Hepatocyte (in vitro differentiated cells): ENCODE data around the gene MAN1B1. TPM values are rescaled to one million over a fixed set of nuclear protein-coding genes. Genes with fewer than 3 reads are reported as not detected.

Source experiments
- DNase-seq: peaks from one replicate; pipeline ENCODE4 v3.0.0-alpha.2; 2016; ENCODE audit warnings: low spot score
- H2AFZ ChIP-seq: fragments of 200-600 bp; sonication (generic); 2 replicates; pipeline ENCODE4 v1.6.0; 2016; ENCODE audit warnings: antibody characterized with exemption, mild to moderate bottlenecking
- H3K27ac ChIP-seq: fragments of 200-600 bp; sonication (generic); 2 replicates; pipeline ENCODE4 v1.5.1; 2016; ENCODE audit warnings: mild to moderate bottlenecking
- H3K27me3 ChIP-seq: fragments of 200-600 bp; sonication (generic); 2 replicates; pipeline ENCODE4 v1.6.1; 2016
- H3K36me3 ChIP-seq: fragments of 200-600 bp; sonication (generic); replicated peaks from 2 replicates; pipeline ENCODE4 v1.5.1; 2016; ENCODE audit warnings: low read depth; ENCODE audit not compliant: insufficient read depth
- H3K4me1 ChIP-seq: fragments of 200-600 bp; sonication (generic); 2 replicates; pipeline ENCODE4 v1.5.1; 2016; ENCODE audit warnings: mild to moderate bottlenecking, moderate library complexity; ENCODE audit not compliant: insufficient read depth
- H3K4me2 ChIP-seq: fragments of 200-600 bp; sonication (generic); 2 replicates; pipeline ENCODE4 v1.6.0; 2016
- H3K4me3 ChIP-seq: fragments of 200-600 bp; sonication (generic); 2 replicates; pipeline ENCODE4 v1.5.1; 2016; ENCODE audit warnings: mild to moderate bottlenecking
- H3K79me2 ChIP-seq: fragments of 200-600 bp; sonication (generic); 2 replicates; pipeline ENCODE4 v1.6.0; 2017; ENCODE audit warnings: mild to moderate bottlenecking
- H3K9me2 ChIP-seq: fragments of 200-600 bp; sonication (generic); replicated peaks from 2 replicates; pipeline ENCODE4 v1.6.0; 2017; ENCODE audit warnings: mild to moderate bottlenecking; ENCODE audit not compliant: insufficient read depth
- H3K9me3 ChIP-seq: fragments of 200-600 bp; sonication (generic); 2 replicates; pipeline ENCODE4 v1.5.1; 2016; ENCODE audit warnings: low read depth, mild to moderate bottlenecking
- H4K20me1 ChIP-seq: fragments of 200-600 bp; sonication (generic); 2 replicates; pipeline ENCODE4 v1.6.0; 2016; ENCODE audit warnings: mild to moderate bottlenecking; ENCODE audit not compliant: insufficient read depth, poor library complexity, severe bottlenecking
- CTCF ChIP-seq: fragments of 200-600 bp; sonication (generic); IDR thresholded peaks from 2 replicates; pipeline ENCODE4 v1.5.1; 2016; ENCODE audit warnings: antibody characterized with exemption, mild to moderate bottlenecking; ENCODE audit not compliant: poor library complexity
- EZH2 ChIP-seq: fragments of 200-600 bp; sonication (generic); IDR thresholded peaks from 2 replicates; pipeline ENCODE4 v1.6.1; 2016; ENCODE audit warnings: antibody characterized with exemption, mild to moderate bottlenecking, borderline replicate concordance
- EZH2phosphoT487 ChIP-seq: fragments of 200-600 bp; sonication (generic); IDR thresholded peaks from one replicate; pipeline ENCODE4 v1.6.1; 2018; ENCODE audit warnings: antibody characterized with exemption, mild to moderate bottlenecking, low read depth, moderate library complexity; ENCODE audit not compliant: unreplicated experiment, severe bottlenecking
- WGBS: methylation state at CpG from one replicate; pipeline ENCODE4 v1.1.6; 2016; ENCODE audit warnings: low lambda C conversion rate; ENCODE audit errors: missing lambda C conversion rate; 5-methylcytosine and 5-hydroxymethylcytosine counted together
- polyA plus RNA-seq: library from polyadenylated mRNA; unstranded; fragments of >200 nt; fragmentation: Nextera tagmentation; extraction: Ambion mirVana; gene quantifications from 2 replicates; pipeline ENCODE4 v1.2.1, GENCODE V29; 2016
- total RNA-seq: library from RNA; depleted of rRNA; stranded (reverse); fragments of >200 nt; gene quantifications from 2 replicates; pipeline ENCODE4 v1.2.3, GENCODE V29; 2014

The MAN1B1 gene
- total and polyA plus RNA-seq, 2 experiments from 2014 or later: 60.8 to 94.2 TPM

DNA sequence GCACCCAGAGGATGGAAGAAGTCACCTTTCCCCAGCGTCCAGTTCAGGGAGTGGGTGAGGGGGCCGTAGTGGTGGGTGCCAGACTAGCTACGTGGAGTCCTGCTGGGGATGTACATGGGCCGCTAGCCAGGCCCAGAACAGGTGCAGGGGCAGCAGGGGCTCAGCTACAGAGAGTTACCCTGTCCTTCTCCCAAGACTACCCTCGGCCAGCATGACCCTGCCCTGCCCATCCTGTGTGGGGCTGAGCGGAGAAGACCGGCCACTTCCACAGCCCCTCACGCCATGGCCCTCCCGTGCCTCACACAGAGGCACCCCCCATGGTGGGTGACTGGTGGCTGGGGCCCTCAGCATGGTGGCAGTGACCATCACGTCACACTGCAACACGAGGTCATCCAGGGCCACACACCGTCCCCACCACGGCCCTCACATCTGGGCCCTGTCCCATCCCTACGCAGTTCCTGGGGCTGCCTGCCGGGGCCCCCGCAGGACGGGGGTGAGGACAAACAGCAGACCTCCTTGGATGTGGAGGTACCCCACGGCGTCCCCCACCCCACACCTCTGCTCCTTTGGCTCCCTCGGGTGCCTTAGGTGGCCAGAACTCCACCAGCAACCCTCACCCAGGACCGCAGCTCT, 28.7 kb downstream of the MAN1B1 start:
- Histone ChIP-seq H3K36me3 (no peaks in the 10 kb centered on the region), H3K79me2 (peaks cover 3% of the 10 kb centered on the region), H4K20me1 (no peaks in the 10 kb centered on the region), H3K9me3 (no peaks in the 10 kb centered on the region), H2AFZ (no peak overlapping the region), H3K4me1 (peaks cover 37% of the 10 kb centered on the region), H3K27me3 (no peaks in the 10 kb centered on the region), H3K9me2 (no peaks in the 10 kb centered on the region), H3K27ac (peak overlapping the region; percentile 84), H3K4me3 (no peak overlapping the region), H3K4me2 (peak overlapping the region; percentile 99)
- WGBS: 90% methylated on average over 20 of the region's 21 CpGs
- DNase-seq: no peak
- TF ChIP-seq CTCF (no peak), EZH2phosphoT487 (no peak), EZH2 (no peak)

- Histone ChIP-seq H3K4me2 (peak overlapping the region; percentile 99), H3K9me3 (no peaks in the 10 kb centered on the region), H4K20me1 (no peaks in the 10 kb centered on the region), H3K27ac (peak overlapping the region; percentile 84), H3K36me3 (no peaks in the 10 kb centered on the region), H3K4me1 (peaks cover 37% of the 10 kb centered on the region), H3K79me2 (peaks cover 3% of the 10 kb centered on the region), H2AFZ (no peak overlapping the region), H3K27me3 (no peaks in the 10 kb centered on the region), H3K9me2 (no peaks in the 10 kb centered on the region), H3K4me3 (no peak overlapping the region)
- TF ChIP-seq CTCF (no peak), EZH2phosphoT487 (no peak), EZH2 (no peak)
- WGBS: 47% methylated on average over 6 of the region's 6 CpGs
- no peak for DNase-seq
Measured at GRCh38 chr9:137116027-137116507, 29.3 kb downstream of the MAN1B1 start.

DNA sequence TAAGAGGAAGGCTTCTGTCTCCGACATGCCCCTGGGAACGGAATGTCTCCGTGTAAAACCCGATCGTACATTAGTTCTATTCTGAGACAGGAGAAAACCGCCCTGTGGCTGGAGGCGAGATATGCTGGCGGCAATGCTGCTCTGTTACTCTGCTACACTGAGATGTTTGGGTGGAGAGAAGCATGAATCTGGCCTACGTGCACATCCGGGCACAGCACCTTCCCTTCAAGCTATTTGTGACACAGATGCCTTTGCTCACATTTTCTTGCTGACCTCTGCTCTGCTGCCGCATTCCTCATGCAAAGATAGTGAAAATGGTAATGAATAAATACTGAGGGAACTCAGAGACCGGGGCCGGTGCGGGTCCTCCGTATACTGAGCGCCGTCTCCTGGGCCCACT, 29.9 kb downstream of the MAN1B1 start:
- TF ChIP-seq EZH2phosphoT487 (no peak), EZH2 (no peak), CTCF (no peak)
- H3K9me2 ChIP-seq: no peaks in the 10 kb centered on the region
- H3K27me3 ChIP-seq: no peaks in the 10 kb centered on the region
- peak overlapping the region; percentile 84 for H3K27ac ChIP-seq
- no peak overlapping the region for H2AFZ ChIP-seq
- H3K4me1 ChIP-seq: peaks cover 37% of the 10 kb centered on the region
- peak; percentile 69 for DNase-seq
- peak overlapping the region; percentile 99 for H3K4me2 ChIP-seq
- 17% methylated on average over 17 of the region's 17 CpGs for WGBS
- no peak overlapping the region for H3K4me3 ChIP-seq
- no peaks in the 10 kb centered on the region for H3K36me3 ChIP-seq
- no peaks in the 10 kb centered on the region for H4K20me1 ChIP-seq
- peaks cover 3% of the 10 kb centered on the region for H3K79me2 ChIP-seq
- H3K9me3 ChIP-seq: no peaks in the 10 kb centered on the region
